HPDE6-E6E7 (cell line): ENCODE results near the gene MAPK11.

Experiments used
- DNase-seq: peaks from one replicate; pipeline ENCODE4 v3.0.0; 2011; ENCODE audit warnings: missing footprints; ENCODE audit errors: extremely low spot score

Gene MAPK11

GRCh38 chr22:50224071-50224470, 46.1 kb downstream of the MAPK11 start:
- DNase-seq, result no peak

GRCh38 chr22:50222508-50222907, 47.7 kb downstream of the MAPK11 start:
- DNase-seq, result no peak

- DNase-seq, result no peak
These were observed 48.5 kb downstream of the MAPK11 start for GRCh38 chr22:50221410-50222300.

GRCh38 chr22:50220603-50221409, 49.4 kb downstream of the MAPK11 start:
- DNase-seq, result no peak

- DNase-seq, result no peak
These were observed 50.2 kb downstream of the MAPK11 start for GRCh38 chr22:50219800-50220602.

- DNase-seq, result no peak
These were observed 51.0 kb downstream of the MAPK11 start for GRCh38 chr22:50218996-50219727.

GRCh38 chr22:50218153-50218995, 51.8 kb downstream of the MAPK11 start:
- DNase-seq, result no peak

- no peak for DNase-seq
These were observed 52.5 kb downstream of the MAPK11 start for GRCh38 chr22:50217543-50218152.

GRCh38 chr22:50216684-50217520, 53.3 kb downstream of the MAPK11 start:
- no peak for DNase-seq

- no peak for DNase-seq
These were observed 54.0 kb downstream of the MAPK11 start for GRCh38 chr22:50216055-50216683.

GRCh38 chr22:50215297-50216054, 54.7 kb downstream of the MAPK11 start:
- DNase-seq, result no peak
